GM21576 (cell line): Measurements from ENCODE around the gene TRMT1.

Source experiments
- ATAC-seq: cut with Tn5 transposase; IDR thresholded peaks from one replicate; pipeline ENCODE4 v1.9.1; 2021; ENCODE audit warnings: mild to moderate bottlenecking, moderate library complexity; ENCODE audit not compliant: unreplicated experiment

Gene TRMT1

DNA sequence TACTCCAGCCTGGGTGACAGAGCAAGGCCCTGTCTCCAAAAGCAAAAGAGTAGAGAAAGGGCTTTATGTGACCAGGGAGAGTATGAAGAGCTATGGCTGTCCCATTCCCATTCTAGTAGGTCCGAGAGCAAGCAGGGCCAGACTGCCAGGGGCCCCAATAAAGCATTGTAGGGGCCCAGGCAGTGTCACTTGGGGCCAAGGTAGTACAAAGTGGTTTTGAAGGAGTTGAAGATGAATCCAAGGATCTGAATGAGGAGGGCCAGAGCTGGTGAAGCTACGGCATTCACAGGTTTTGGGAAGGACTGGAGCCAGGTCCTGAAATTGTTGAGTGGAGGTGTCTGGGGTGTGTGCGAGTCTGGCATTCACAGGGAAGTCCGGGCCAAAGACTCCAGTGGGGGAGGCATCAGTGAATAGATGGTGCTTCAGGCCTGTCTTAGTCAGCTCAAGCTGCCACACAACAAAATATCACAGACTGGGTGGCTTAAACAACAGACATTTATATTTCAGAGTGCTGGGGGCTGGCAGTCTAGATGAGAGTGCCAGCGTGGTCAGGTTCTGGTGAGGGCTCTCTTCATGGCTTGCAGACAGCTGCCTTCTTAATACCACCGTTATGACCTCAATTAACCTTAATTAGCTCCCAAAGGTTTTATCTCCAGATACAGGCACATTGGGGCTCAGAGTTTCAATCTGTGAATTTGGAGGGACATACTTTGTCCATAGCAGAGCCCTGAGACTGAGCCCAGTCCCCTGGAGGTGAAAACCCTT is 11.5 kb upstream of the TRMT1 start:
- ATAC-seq = no peak

- no peak for ATAC-seq
Measured at GRCh38 chr19:13127051-13127450, 10.5 kb upstream of the TRMT1 start.

- no peak for ATAC-seq
Measured at GRCh38 chr19:13122980-13123957, 6.7 kb upstream of the TRMT1 start.

DNA sequence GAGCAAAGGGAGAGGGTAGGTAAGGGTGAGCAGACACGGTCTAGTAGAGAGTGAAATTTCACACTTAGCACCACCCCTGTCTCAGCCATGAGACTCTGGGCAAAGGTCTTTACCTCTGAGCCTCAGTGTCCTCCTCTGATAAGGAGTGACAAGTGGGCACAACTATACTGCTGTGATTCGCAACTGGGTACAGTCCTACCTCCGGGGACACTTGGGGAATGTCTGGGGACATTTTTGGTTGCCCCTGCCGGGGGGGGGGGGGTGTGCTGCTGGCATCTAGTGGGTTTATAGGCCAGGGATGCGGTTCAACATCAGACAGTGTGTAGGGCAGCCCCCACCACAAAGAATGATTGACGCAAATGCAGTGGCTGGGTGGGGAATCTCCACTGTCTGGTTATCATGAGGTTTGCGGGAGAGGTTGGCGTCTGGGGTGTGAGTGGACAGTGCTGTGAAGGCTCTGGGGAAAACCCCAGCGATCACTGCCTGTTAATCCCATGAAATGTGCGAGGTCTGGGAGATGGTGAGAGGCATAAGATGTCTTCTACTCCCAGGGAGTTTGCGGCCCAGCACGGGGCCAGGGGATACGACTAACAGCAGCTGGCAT is 5.8 kb upstream of the TRMT1 start:
- ATAC-seq = no peak

- ATAC-seq = no peak
Measured at GRCh38 chr19:13121551-13122274, 5.2 kb upstream of the TRMT1 start.

DNA sequence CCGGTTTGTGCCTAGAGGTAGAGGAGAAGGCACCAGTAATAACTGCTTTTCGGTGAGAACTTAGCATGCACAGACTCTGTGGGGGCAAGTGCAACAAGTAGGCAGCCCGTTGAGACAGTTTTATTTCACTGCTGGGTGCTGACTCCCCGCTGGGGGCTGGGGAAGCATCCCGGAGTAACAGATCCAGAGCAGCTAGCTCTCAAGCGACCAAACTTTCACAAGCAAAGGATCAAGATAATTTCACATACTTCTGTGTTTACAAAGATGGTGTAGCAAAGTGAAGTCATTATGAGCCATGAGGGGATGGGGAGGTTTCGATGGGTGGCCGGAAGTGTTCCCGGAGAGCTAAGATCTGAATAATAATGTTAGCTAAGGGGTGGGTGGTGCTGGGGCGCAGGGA is 4.3 kb upstream of the TRMT1 start:
- ATAC-seq = no peak

DNA sequence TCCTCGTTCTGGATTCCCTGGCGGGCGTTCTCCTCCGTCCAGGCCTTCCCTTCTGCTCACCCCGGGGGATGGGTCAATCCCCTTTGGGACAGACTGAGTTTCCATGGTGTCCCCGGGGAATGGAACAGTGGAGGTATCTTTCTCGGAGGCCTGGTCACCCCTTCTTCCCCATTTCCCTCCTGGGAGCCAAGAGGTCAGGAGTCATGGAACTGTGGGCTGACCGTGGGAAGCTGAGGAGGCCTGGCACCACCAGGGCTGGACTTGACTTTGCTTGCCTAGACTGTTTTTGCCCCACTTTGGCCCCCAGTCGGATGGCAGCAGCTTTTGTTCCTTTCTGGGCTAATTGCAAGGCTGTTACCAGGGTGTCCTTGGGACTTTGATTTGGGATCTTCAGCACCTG is 3.5 kb upstream of the TRMT1 start:
- ATAC-seq = no peak

GRCh38 chr19:13119627-13120026 is 3.1 kb upstream of the TRMT1 start:
- ATAC-seq = no peak

- ATAC-seq = no peak
Measured at GRCh38 chr19:13118424-13119193, 2.1 kb upstream of the TRMT1 start.

- ATAC-seq = peak; percentile 55
Measured at GRCh38 chr19:13117772-13118423, 1.4 kb upstream of the TRMT1 start, which contains the start of gene NACC1. TSS of gene NACC1 (plus strand) at chr19:13118264. CDS start at chr19:13135208, 16,944 bp downstream.

GRCh38 chr19:13117176-13117771 is 734 bp upstream of the TRMT1 start:
- ATAC-seq = no peak

GRCh38 chr19:13115936-13116281 is 631 bp downstream of the TRMT1 start:
- ATAC-seq = no peak

GRCh38 chr19:13112555-13112954 is 4.0 kb downstream of the TRMT1 start:
- no peak for ATAC-seq

GRCh38 chr19:13110099-13110610 is 6.4 kb downstream of the TRMT1 start:
- no peak for ATAC-seq

- ATAC-seq = no peak
Measured at GRCh38 chr19:13109361-13110098, 7.0 kb downstream of the TRMT1 start.

DNA sequence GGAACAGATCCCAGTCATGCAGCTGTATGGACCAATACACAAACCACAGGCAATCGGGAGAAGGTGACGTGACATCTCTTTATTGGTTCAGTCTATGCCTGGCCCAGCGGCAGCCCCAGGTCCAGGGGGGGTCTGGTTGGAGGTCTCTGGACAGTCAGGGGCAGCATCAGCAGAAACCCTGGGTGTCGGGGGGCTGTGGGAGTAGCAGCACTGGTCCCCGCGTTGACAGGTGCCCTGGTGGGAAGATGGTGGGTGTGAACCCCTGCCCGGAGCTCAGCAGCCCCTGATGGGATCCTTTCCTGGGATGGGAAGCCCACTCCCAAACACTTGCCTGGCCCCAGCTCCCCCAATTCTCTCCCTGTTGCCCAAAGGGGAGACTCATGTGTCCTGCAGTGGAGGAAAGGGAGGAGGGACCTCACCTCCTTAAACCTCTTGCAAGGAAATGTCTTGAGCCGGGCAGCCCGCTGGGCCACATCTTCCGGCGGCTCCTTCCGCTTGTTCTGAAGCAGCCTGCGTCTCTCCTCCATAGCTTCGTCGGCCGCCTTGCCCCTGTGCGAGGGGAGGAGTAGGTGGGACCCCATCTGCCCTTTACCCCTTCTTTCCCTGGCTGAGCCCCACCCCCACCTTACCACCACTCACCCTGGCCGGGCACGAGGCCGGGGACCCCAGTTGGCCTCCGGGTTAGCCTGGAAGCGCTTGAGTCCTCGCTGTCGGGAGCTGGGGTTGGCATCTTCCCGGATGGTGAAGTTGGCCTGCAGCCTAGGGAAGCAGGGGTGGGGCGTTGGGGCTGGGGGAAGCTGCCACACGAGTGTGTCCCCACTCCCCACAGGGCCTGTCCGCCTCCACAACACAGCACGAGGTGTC is 11.5 kb downstream of the TRMT1 start:
- no peak for ATAC-seq

GRCh38 chr19:13104360-13104847 is 12.1 kb downstream of the TRMT1 start:
- ATAC-seq = peak; percentile 33
